PC-9 (cell line): ENCODE data around the gene GSG1. TPM values are rescaled to one million over a fixed set of nuclear protein-coding genes. Genes with fewer than 3 reads are reported as not detected.

ENCODE experiments used
- BruUV-seq: library from RNA; stranded (reverse); fragments of 400-500 nt; replicated peaks from 2 replicates; lab custom pipeline; 2021; lab: Mats Ljungman, UMichigan
- CTCF ChIA-PET: fragments of 300-600 bp; sonication (Branson Sonifier 250); formaldehyde crosslinking; loops from one replicate; lab custom pipeline; 2022; ENCODE audit warnings: antibody characterized with exemption; lab: Charles Lee
- POLR2A ChIA-PET: fragments of 300-600 bp; sonication (Branson Sonifier 250); formaldehyde crosslinking; loops from one replicate; lab custom pipeline; 2022; ENCODE audit warnings: antibody characterized with exemption; ENCODE audit not compliant: unreplicated experiment; lab: Charles Lee
- DNase-seq, 2 experiments: peaks; one replicate each; pipeline versions ENCODE4 v3.0.0 to v3.0.0-alpha.2; 2015 to 2022; ENCODE audit warnings: mixed read lengths in 1 of 2
- H2AFZ ChIP-seq: fragments of 200-600 bp; sonication (generic); 2 replicates; pipeline ENCODE4 v1.8.1; 2017; ENCODE audit warnings: antibody characterized with exemption
- H3F3A ChIP-seq: fragments of 200-600 bp; sonication (generic); 2 replicates; pipeline ENCODE4 v1.8.1; 2017; ENCODE audit warnings: antibody characterized with exemption, mild to moderate bottlenecking, low read depth; ENCODE audit not compliant: insufficient read depth
- H3K27ac ChIP-seq: fragments of 200-600 bp; sonication (generic); 2 replicates; pipeline ENCODE4 v1.6.1; 2016; ENCODE audit warnings: mixed run types
- H3K27me3 ChIP-seq: fragments of 200-600 bp; sonication (generic); 2 replicates; pipeline ENCODE4 v1.6.1; 2016; ENCODE audit warnings: low read depth, mixed run types; ENCODE audit not compliant: insufficient read depth
- H3K36me3 ChIP-seq: fragments of 200-600 bp; sonication (generic); 2 replicates; pipeline ENCODE4 v1.6.1; 2016; ENCODE audit warnings: low read depth, mixed run types
- H3K4me1 ChIP-seq: fragments of 200-600 bp; sonication (generic); replicated peaks from 2 replicates; pipeline ENCODE4 v1.6.1; 2016; ENCODE audit warnings: mixed run types; ENCODE audit not compliant: insufficient read depth
- H3K4me2 ChIP-seq: fragments of 200-600 bp; sonication (generic); 2 replicates; pipeline ENCODE4 v1.6.1; 2017; ENCODE audit warnings: mixed run types
- H3K4me3 ChIP-seq: fragments of 200-600 bp; sonication (generic); 2 replicates; pipeline ENCODE4 v1.6.1; 2016; ENCODE audit warnings: mixed run types
- H3K79me2 ChIP-seq: fragments of 200-600 bp; sonication (generic); 2 replicates; pipeline ENCODE4 v1.6.1; 2017; ENCODE audit warnings: low read depth, mixed run types
- H3K9me2 ChIP-seq: fragments of 200-600 bp; sonication (generic); 2 replicates; pipeline ENCODE4 v1.8.1; 2017; ENCODE audit warnings: mild to moderate bottlenecking; ENCODE audit not compliant: insufficient read depth
- H3K9me3 ChIP-seq: fragments of 200-600 bp; sonication (generic); 2 replicates; pipeline ENCODE4 v1.8.1; 2016; ENCODE audit warnings: low read depth; ENCODE audit not compliant: insufficient read depth
- H4K20me1 ChIP-seq: fragments of 200-600 bp; sonication (generic); 2 replicates; pipeline ENCODE4 v1.8.1; 2017; ENCODE audit not compliant: insufficient read depth
- CTCF ChIP-seq: fragments of 200-600 bp; sonication (generic); conservative IDR thresholded peaks from 2 replicates; pipeline ENCODE4 v1.6.1; 2017; ENCODE audit warnings: mixed run types, antibody characterized with exemption, mild to moderate bottlenecking, moderate library complexity
- EZH2 ChIP-seq: fragments of 200-600 bp; sonication (generic); IDR thresholded peaks from 2 replicates; pipeline ENCODE4 v1.8.0; 2017; ENCODE audit warnings: antibody characterized with exemption, low read depth
- intact Hi-C: fragments of 100-400 bp; cut with micrococcal nuclease; formaldehyde crosslinking; loops from one replicate; pipeline ENCODE4 v1.10.0; 2022; ENCODE audit not compliant: unreplicated experiment
- total RNA-seq: library from RNA; stranded (reverse); gene quantifications from 2 replicates; pipeline ENCODE4 v1.2.3, GENCODE V29; 2021

The GSG1 gene
- total RNA-seq, 1 experiment from 2014 or later, result 0.41 TPM

- Histone ChIP-seq H3K4me1 (peaks cover 11% of the 10 kb centered on the region; the same call in 1 of the 2 replicates), H3K9me3 (no peaks in the 10 kb centered on the region), H3F3A (0 out of 2 replicates have a peak, but pooled peaks cover 4% of the 10 kb centered on the region), H3K79me2 (no peaks in the 10 kb centered on the region), H3K27me3 (no peaks in the 10 kb centered on the region), H3K27ac (no peak overlapping the region), H3K36me3 (no peaks in the 10 kb centered on the region), H4K20me1 (no peaks in the 10 kb centered on the region), H3K4me3 (no peak overlapping the region), H2AFZ (no peak overlapping the region), H3K4me2 (peak overlapping the region; percentile 96; the same call in 1 of the 2 replicates), H3K9me2 (no peaks in the 10 kb centered on the region)
- DNase-seq, result no peak
- TF ChIP-seq CTCF (no peak), EZH2 (no peak)
- ChIA-PET POLR2A (interaction anchor here (0.6 kb wide), 1 partner anchor 45 kb away, joined by 4 read pairs; no protein-coding TSS in a partner anchor), CTCF (interaction anchor here (0.6 to 1.2 kb wide), 4 partner anchors 21 to 331 kb away, joined by 3 to 15 read pairs (median 6); no protein-coding TSS in a partner anchor)
- BruUV-seq, result no TSS peak
- intact Hi-C loops, result no loop called here
Observed at GRCh38 chr12:13045816-13046215, 57.7 kb downstream of the GSG1 start.

GRCh38 chr12:13044906-13045299, 58.6 kb downstream of the GSG1 start:
- CTCF ChIA-PET, result interaction anchor here (0.6 to 1.2 kb wide), 4 partner anchors 21 to 332 kb away, joined by 3 to 15 read pairs (median 7); no protein-coding TSS in a partner anchor
- H3K36me3 ChIP-seq, result no peaks in the 10 kb centered on the region
- H3K9me2 ChIP-seq, result no peaks in the 10 kb centered on the region
- H3K79me2 ChIP-seq, result no peaks in the 10 kb centered on the region
- peak overlapping the region; percentile 99 for H2AFZ ChIP-seq
- no TSS peak for BruUV-seq
- no peaks in the 10 kb centered on the region for H3K27me3 ChIP-seq
- DNase-seq, result no peak
- no peak overlapping the region for H3K27ac ChIP-seq
- no peaks in the 10 kb centered on the region for H3K9me3 ChIP-seq
- H3K4me3 ChIP-seq, result peak overlapping the region; percentile 99
- H3K4me1 ChIP-seq, result peaks cover 11% of the 10 kb centered on the region; the same call in 1 of the 2 replicates
- TF ChIP-seq CTCF, result no peak
- TF ChIP-seq EZH2, result no peak
- 0 out of 2 replicates have a peak, but pooled peaks cover 4% of the 10 kb centered on the region for H3F3A ChIP-seq
- POLR2A ChIA-PET, result interaction anchor here (0.5 kb wide), 1 partner anchor 178 kb away, joined by 5 read pairs; no protein-coding TSS in a partner anchor
- H4K20me1 ChIP-seq, result no peaks in the 10 kb centered on the region
- H3K4me2 ChIP-seq, result peak overlapping the region; percentile 96
- intact Hi-C loops, result loop anchor here (5.0 kb wide), 2 partner anchors 47 to 162 kb away; no protein-coding TSS in a partner anchor

GRCh38 chr12:13044002-13044905, 59.2 kb downstream of the GSG1 start, which contains the start of gene FAM234B:
FAM234B (plus strand) TSS chr12:13044381; CDS start chr12:13044404, 23 bp downstream.
- peak within 1 kb of the TSS; percentile 99 for H3K4me3 ChIP-seq
- no peaks in the 10 kb centered on the region for H3K9me3 ChIP-seq
- H3K9me2 ChIP-seq, result no peaks in the 10 kb centered on the region
- H3K79me2 ChIP-seq, result no peaks in the 10 kb centered on the region
- no peaks in the 10 kb centered on the region for H3K36me3 ChIP-seq
- BruUV-seq, result no TSS peak
- H4K20me1 ChIP-seq, result no peaks in the 10 kb centered on the region
- peak within 1 kb of the TSS; percentile 96 for H3K4me2 ChIP-seq
- no peaks in the 10 kb centered on the region for H3K27me3 ChIP-seq
- intact Hi-C loops, result loop anchor here (5.0 kb wide), 2 partner anchors 48 to 163 kb away; no protein-coding TSS in a partner anchor
- CTCF ChIA-PET, result interaction anchor here (0.6 to 1.2 kb wide), 3 partner anchors 20 to 234 kb away, joined by 3 to 15 read pairs (median 5); no protein-coding TSS in a partner anchor
- TF ChIP-seq CTCF (no peak; the same call in 1 of the 2 replicates), EZH2 (no peak)
- H3K27ac ChIP-seq, result no peak within 1 kb of the TSS
- 0 out of 2 replicates have a peak, but pooled peaks cover 4% of the 10 kb centered on the region for H3F3A ChIP-seq
- peak within 1 kb of the TSS; percentile 99 for H2AFZ ChIP-seq
- POLR2A ChIA-PET, result interaction anchor here (0.5 to 0.7 kb wide), 3 partner anchors 61 to 206 kb away, joined by 3 to 5 read pairs (median 4); no protein-coding TSS in a partner anchor
- H3K4me1 ChIP-seq, result peaks cover 11% of the 10 kb centered on the region; the same call in 1 of the 2 replicates
- DNase-seq, result peak in 1 of 2 experiments; percentile 71
